ENCODE data around the gene NID1. TPM values are rescaled to one million over a fixed set of nuclear protein-coding genes. Genes with fewer than 3 reads are reported as not detected.
"Not testable (repeated sequence)": the region's sequence is repeated elsewhere in the genome, so short reads cannot be mapped to it uniquely, and the experiment has no call there.

The NID1 gene
- polyA plus RNA-seq, 2 donors, result 3.9 to 11.6 TPM

GRCh38 chr1:236003058-236003457, 61.8 kb downstream of the NID1 start:
- not testable (repeated sequence) for H3K4me1 ChIP-seq (ENCODE audit: control insufficient read depth in 2 of 2, insufficient read depth in 2 of 2, low read length in 1 of 2); H3K4me3 ChIP-seq (ENCODE audit: low read depth in 1 of 2, low read length in 2 of 2); H3K27me3 ChIP-seq (ENCODE audit: control insufficient read depth in 1 of 2, insufficient read depth in 2 of 2, low read length in 2 of 2); H3K27ac ChIP-seq (ENCODE audit: low read depth in 2 of 2, low read length in 1 of 2); H3K36me3 ChIP-seq (ENCODE audit: control insufficient read depth in 2 of 2, insufficient read depth in 2 of 2, low read length in 1 of 2); H3K9me3 ChIP-seq (ENCODE audit: control insufficient read depth in 2 of 2, insufficient read depth in 1 of 2, low read depth in 1 of 2, low read length in 1 of 2)
- 75 to 88% methylated on average over 9 of the region's 9 CpGs for WGBS, 2 donors

GRCh38 chr1:236002572-236002971, 62.3 kb downstream of the NID1 start:
- Histone ChIP-seq H3K27me3 (ENCODE audit: control insufficient read depth in 1 of 2, insufficient read depth in 2 of 2, low read length in 2 of 2) (no peaks in the 10 kb centered on the region), H3K27ac (ENCODE audit: low read depth in 2 of 2, low read length in 1 of 2) (no peak overlapping the region), H3K4me3 (ENCODE audit: low read depth in 1 of 2, low read length in 2 of 2) (no peak overlapping the region), H3K4me1 (ENCODE audit: control insufficient read depth in 2 of 2, insufficient read depth in 2 of 2, low read length in 1 of 2) (peaks cover 0 to 4% of the 10 kb centered on the region in 2 donors), H3K36me3 (ENCODE audit: control insufficient read depth in 2 of 2, insufficient read depth in 2 of 2, low read length in 1 of 2) (no peaks in the 10 kb centered on the region), H3K9me3 (ENCODE audit: control insufficient read depth in 2 of 2, insufficient read depth in 1 of 2, low read depth in 1 of 2, low read length in 1 of 2) (no peaks in the 10 kb centered on the region)
- 89 to 93% methylated on average over 11 of the region's 11 CpGs for WGBS, 2 donors

- no peak overlapping the region for H3K4me3 ChIP-seq (ENCODE audit: low read depth in 1 of 2, low read length in 2 of 2)
- no peaks in the 10 kb centered on the region for H3K36me3 ChIP-seq (ENCODE audit: control insufficient read depth in 2 of 2, insufficient read depth in 2 of 2, low read length in 1 of 2)
- H3K4me1 ChIP-seq (ENCODE audit: control insufficient read depth in 2 of 2, insufficient read depth in 2 of 2, low read length in 1 of 2), result peaks cover 0 to 4% of the 10 kb centered on the region in 2 donors
- 81% methylated on average over 7 of the region's 7 CpGs for WGBS, 2 donors
- H3K27ac ChIP-seq (ENCODE audit: low read depth in 2 of 2, low read length in 1 of 2), result no peak overlapping the region
- H3K27me3 ChIP-seq (ENCODE audit: control insufficient read depth in 1 of 2, insufficient read depth in 2 of 2, low read length in 2 of 2), result no peaks in the 10 kb centered on the region
- no peaks in the 10 kb centered on the region for H3K9me3 ChIP-seq (ENCODE audit: control insufficient read depth in 2 of 2, insufficient read depth in 1 of 2, low read depth in 1 of 2, low read length in 1 of 2)
Measured at GRCh38 chr1:236002025-236002390, 62.9 kb downstream of the NID1 start.

GRCh38 chr1:236000781-236001180, 64.1 kb downstream of the NID1 start:
- Histone ChIP-seq H3K27ac (ENCODE audit: low read depth in 2 of 2, low read length in 1 of 2) (no peak overlapping the region), H3K27me3 (ENCODE audit: control insufficient read depth in 1 of 2, insufficient read depth in 2 of 2, low read length in 2 of 2) (no peaks in the 10 kb centered on the region), H3K4me1 (ENCODE audit: control insufficient read depth in 2 of 2, insufficient read depth in 2 of 2, low read length in 1 of 2) (peaks cover 0 to 4% of the 10 kb centered on the region in 2 donors), H3K4me3 (ENCODE audit: low read depth in 1 of 2, low read length in 2 of 2) (no peak overlapping the region), H3K9me3 (ENCODE audit: control insufficient read depth in 2 of 2, insufficient read depth in 1 of 2, low read depth in 1 of 2, low read length in 1 of 2) (no peaks in the 10 kb centered on the region), H3K36me3 (ENCODE audit: control insufficient read depth in 2 of 2, insufficient read depth in 2 of 2, low read length in 1 of 2) (no peaks in the 10 kb centered on the region)
- WGBS, 2 donors, result 80 to 84% methylated on average over 6 of the region's 6 CpGs

- Histone ChIP-seq H3K36me3 (ENCODE audit: control insufficient read depth in 2 of 2, insufficient read depth in 2 of 2, low read length in 1 of 2) (no peaks in the 10 kb centered on the region), H3K4me3 (ENCODE audit: low read depth in 1 of 2, low read length in 2 of 2) (no peak overlapping the region), H3K9me3 (ENCODE audit: control insufficient read depth in 2 of 2, insufficient read depth in 1 of 2, low read depth in 1 of 2, low read length in 1 of 2) (no peaks in the 10 kb centered on the region), H3K27me3 (ENCODE audit: control insufficient read depth in 1 of 2, insufficient read depth in 2 of 2, low read length in 2 of 2) (no peaks in the 10 kb centered on the region), H3K4me1 (ENCODE audit: control insufficient read depth in 2 of 2, insufficient read depth in 2 of 2, low read length in 1 of 2) (peaks cover 0 to 4% of the 10 kb centered on the region in 2 donors), H3K27ac (ENCODE audit: low read depth in 2 of 2, low read length in 1 of 2) (peak overlapping the region in 1 of 2 donors; percentile 34)
- 57 to 67% methylated on average over 8 of the region's 8 CpGs for WGBS, 2 donors
Measured at GRCh38 chr1:235999259-235999925, 65.5 kb downstream of the NID1 start.

- Histone ChIP-seq H3K36me3 (ENCODE audit: control insufficient read depth in 2 of 2, insufficient read depth in 2 of 2, low read length in 1 of 2) (no peaks in the 10 kb centered on the region), H3K27me3 (ENCODE audit: control insufficient read depth in 1 of 2, insufficient read depth in 2 of 2, low read length in 2 of 2) (no peaks in the 10 kb centered on the region), H3K4me1 (ENCODE audit: control insufficient read depth in 2 of 2, insufficient read depth in 2 of 2, low read length in 1 of 2) (peaks cover 0 to 4% of the 10 kb centered on the region in 2 donors), H3K9me3 (ENCODE audit: control insufficient read depth in 2 of 2, insufficient read depth in 1 of 2, low read depth in 1 of 2, low read length in 1 of 2) (no peaks in the 10 kb centered on the region), H3K4me3 (ENCODE audit: low read depth in 1 of 2, low read length in 2 of 2) (no peak overlapping the region), H3K27ac (ENCODE audit: low read depth in 2 of 2, low read length in 1 of 2) (peak overlapping the region; percentile 35 to 53)
- 72 to 77% methylated on average over 6 of the region's 6 CpGs for WGBS, 2 donors
Measured at GRCh38 chr1:235998812-235999211, 66.1 kb downstream of the NID1 start.

GRCh38 chr1:235997931-235998330, 67.0 kb downstream of the NID1 start:
- Histone ChIP-seq H3K4me3 (ENCODE audit: low read depth in 1 of 2, low read length in 2 of 2) (no peak overlapping the region), H3K27me3 (ENCODE audit: control insufficient read depth in 1 of 2, insufficient read depth in 2 of 2, low read length in 2 of 2) (no peaks in the 10 kb centered on the region), H3K27ac (ENCODE audit: low read depth in 2 of 2, low read length in 1 of 2) (no peak overlapping the region), H3K4me1 (ENCODE audit: control insufficient read depth in 2 of 2, insufficient read depth in 2 of 2, low read length in 1 of 2) (peaks cover 0 to 4% of the 10 kb centered on the region in 2 donors), H3K36me3 (ENCODE audit: control insufficient read depth in 2 of 2, insufficient read depth in 2 of 2, low read length in 1 of 2) (peaks cover 0 to 7% of the 10 kb centered on the region in 2 donors), H3K9me3 (ENCODE audit: control insufficient read depth in 2 of 2, insufficient read depth in 1 of 2, low read depth in 1 of 2, low read length in 1 of 2) (no peaks in the 10 kb centered on the region)
- WGBS, 2 donors, result 74 to 75% methylated on average over 5 of the region's 5 CpGs

- Histone ChIP-seq H3K27ac (ENCODE audit: low read depth in 2 of 2, low read length in 1 of 2) (no peak overlapping the region), H3K9me3 (ENCODE audit: control insufficient read depth in 2 of 2, insufficient read depth in 1 of 2, low read depth in 1 of 2, low read length in 1 of 2) (no peaks in the 10 kb centered on the region), H3K4me1 (ENCODE audit: control insufficient read depth in 2 of 2, insufficient read depth in 2 of 2, low read length in 1 of 2) (peaks cover 0 to 3% of the 10 kb centered on the region in 2 donors), H3K36me3 (ENCODE audit: control insufficient read depth in 2 of 2, insufficient read depth in 2 of 2, low read length in 1 of 2) (peaks cover 0 to 9% of the 10 kb centered on the region in 2 donors), H3K4me3 (ENCODE audit: low read depth in 1 of 2, low read length in 2 of 2) (no peak overlapping the region), H3K27me3 (ENCODE audit: control insufficient read depth in 1 of 2, insufficient read depth in 2 of 2, low read length in 2 of 2) (no peaks in the 10 kb centered on the region)
- WGBS, 2 donors, result 88 to 93% methylated on average over 5 of the region's 5 CpGs
Measured at GRCh38 chr1:235997049-235997448, 67.8 kb downstream of the NID1 start.

- Histone ChIP-seq H3K4me1 (ENCODE audit: control insufficient read depth in 2 of 2, insufficient read depth in 2 of 2, low read length in 1 of 2) (no peaks in the 10 kb centered on the region), H3K36me3 (ENCODE audit: control insufficient read depth in 2 of 2, insufficient read depth in 2 of 2, low read length in 1 of 2) (peaks cover 0 to 9% of the 10 kb centered on the region in 2 donors), H3K27me3 (ENCODE audit: control insufficient read depth in 1 of 2, insufficient read depth in 2 of 2, low read length in 2 of 2) (no peaks in the 10 kb centered on the region), H3K9me3 (ENCODE audit: control insufficient read depth in 2 of 2, insufficient read depth in 1 of 2, low read depth in 1 of 2, low read length in 1 of 2) (no peaks in the 10 kb centered on the region), H3K4me3 (ENCODE audit: low read depth in 1 of 2, low read length in 2 of 2) (no peak overlapping the region), H3K27ac (ENCODE audit: low read depth in 2 of 2, low read length in 1 of 2) (no peak overlapping the region)
- 85 to 88% methylated on average over 4 of the region's 4 CpGs for WGBS, 2 donors
Measured at GRCh38 chr1:235996048-235996785, 68.7 kb downstream of the NID1 start.

GRCh38 chr1:235995511-235995910, 69.4 kb downstream of the NID1 start:
- Histone ChIP-seq H3K27me3 (ENCODE audit: control insufficient read depth in 1 of 2, insufficient read depth in 2 of 2, low read length in 2 of 2) (no peaks in the 10 kb centered on the region), H3K27ac (ENCODE audit: low read depth in 2 of 2, low read length in 1 of 2) (no peak overlapping the region), H3K4me3 (ENCODE audit: low read depth in 1 of 2, low read length in 2 of 2) (no peak overlapping the region), H3K36me3 (ENCODE audit: control insufficient read depth in 2 of 2, insufficient read depth in 2 of 2, low read length in 1 of 2) (peaks cover 0 to 9% of the 10 kb centered on the region in 2 donors), H3K4me1 (ENCODE audit: control insufficient read depth in 2 of 2, insufficient read depth in 2 of 2, low read length in 1 of 2) (no peaks in the 10 kb centered on the region), H3K9me3 (ENCODE audit: control insufficient read depth in 2 of 2, insufficient read depth in 1 of 2, low read depth in 1 of 2, low read length in 1 of 2) (no peaks in the 10 kb centered on the region)
- 87 to 92% methylated on average over 3 of the region's 3 CpGs for WGBS, 2 donors

All from esophagus (tissue), 2 donors.